Neural progenitor cell (in vitro differentiated cells): ENCODE data around the gene PGGT1B.

Experiments used
- CTCF ChIP-seq: fragments of 200-600 bp; sonication (generic); IDR thresholded peaks from 2 replicates; pipeline ENCODE4 v1.5.1; 2017; ENCODE audit warnings: antibody characterized with exemption, mild to moderate bottlenecking
- EZH2phosphoT487 ChIP-seq: fragments of 200-600 bp; sonication (generic); IDR thresholded peaks from 2 replicates; pipeline ENCODE4 v1.6.1; 2017; ENCODE audit warnings: antibody characterized with exemption

- no peak for TF ChIP-seq CTCF
- TF ChIP-seq EZH2phosphoT487 = no peak
Measured at GRCh38 chr5:115257981-115258380, 4.7 kb downstream of the PGGT1B start.
